ENCODE measurements around the gene PRIMPOL.
"Not testable (repeated sequence)": the region's sequence is repeated elsewhere in the genome, so short reads cannot be mapped to it uniquely, and the experiment has no call there.

The PRIMPOL gene

DNA sequence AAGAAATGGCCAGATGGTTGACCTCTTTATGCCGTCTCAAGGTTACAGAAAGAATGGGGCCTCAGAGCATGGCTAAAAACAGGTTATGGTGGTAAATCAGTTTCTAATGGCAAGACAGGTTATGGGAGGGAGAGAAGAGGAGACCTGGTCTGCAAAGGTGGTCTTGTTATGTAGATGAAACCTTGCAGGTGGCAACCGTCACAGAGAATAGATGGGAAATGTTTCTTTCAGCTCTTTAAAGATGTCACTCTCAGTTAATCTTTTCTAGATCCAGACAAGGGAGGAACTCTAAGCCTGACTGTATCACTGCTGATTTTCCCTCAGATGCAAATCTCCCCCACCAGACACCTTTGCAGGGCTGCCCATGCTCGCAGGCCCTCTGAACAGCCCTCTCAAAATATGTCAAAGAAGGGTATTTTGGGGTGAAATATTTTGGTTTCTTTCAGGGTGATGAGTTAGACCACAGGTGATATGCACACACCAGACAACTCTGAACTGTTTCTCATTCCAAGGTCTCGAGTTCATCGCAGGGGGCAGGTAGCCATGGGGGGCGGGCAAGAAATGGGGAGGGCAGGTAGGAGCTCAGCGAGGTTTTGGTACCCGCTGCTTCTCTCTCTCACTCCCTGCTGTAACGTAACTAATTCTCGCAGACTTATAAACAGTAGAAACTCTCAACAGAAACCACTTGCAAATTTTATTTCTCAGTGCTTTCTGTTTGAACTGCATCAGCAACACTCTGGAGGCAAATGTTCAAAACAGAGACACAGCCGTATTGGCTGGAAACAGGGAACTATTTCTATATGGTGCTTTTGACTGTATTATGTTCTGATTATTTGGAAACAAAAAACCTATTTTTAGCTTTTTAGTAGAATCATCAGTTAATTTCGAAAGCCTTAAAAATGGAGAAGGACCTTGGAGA, 32.6 kb upstream of the PRIMPOL start:
- DNase-seq (ENCODE audit: low read depth) = no peak
- no peak overlapping the region for H3K4me3 ChIP-seq (ENCODE audit: control insufficient read depth, low read depth, low read length)
- TF ChIP-seq, protein P1, sequence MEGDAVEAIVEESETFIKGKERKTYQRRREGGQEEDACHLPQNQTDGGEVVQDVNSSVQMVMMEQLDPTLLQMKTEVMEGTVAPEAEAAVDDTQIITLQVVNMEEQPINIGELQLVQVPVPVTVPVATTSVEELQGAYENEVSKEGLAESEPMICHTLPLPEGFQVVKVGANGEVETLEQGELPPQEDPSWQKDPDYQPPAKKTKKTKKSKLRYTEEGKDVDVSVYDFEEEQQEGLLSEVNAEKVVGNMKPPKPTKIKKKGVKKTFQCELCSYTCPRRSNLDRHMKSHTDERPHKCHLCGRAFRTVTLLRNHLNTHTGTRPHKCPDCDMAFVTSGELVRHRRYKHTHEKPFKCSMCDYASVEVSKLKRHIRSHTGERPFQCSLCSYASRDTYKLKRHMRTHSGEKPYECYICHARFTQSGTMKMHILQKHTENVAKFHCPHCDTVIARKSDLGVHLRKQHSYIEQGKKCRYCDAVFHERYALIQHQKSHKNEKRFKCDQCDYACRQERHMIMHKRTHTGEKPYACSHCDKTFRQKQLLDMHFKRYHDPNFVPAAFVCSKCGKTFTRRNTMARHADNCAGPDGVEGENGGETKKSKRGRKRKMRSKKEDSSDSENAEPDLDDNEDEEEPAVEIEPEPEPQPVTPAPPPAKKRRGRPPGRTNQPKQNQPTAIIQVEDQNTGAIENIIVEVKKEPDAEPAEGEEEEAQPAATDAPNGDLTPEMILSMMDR (IDR thresholded peaks at IDR 0.05; ENCODE audit: control insufficient read depth, insufficient read depth, low read depth, low read length, missing control alignments) = no peak

DNA sequence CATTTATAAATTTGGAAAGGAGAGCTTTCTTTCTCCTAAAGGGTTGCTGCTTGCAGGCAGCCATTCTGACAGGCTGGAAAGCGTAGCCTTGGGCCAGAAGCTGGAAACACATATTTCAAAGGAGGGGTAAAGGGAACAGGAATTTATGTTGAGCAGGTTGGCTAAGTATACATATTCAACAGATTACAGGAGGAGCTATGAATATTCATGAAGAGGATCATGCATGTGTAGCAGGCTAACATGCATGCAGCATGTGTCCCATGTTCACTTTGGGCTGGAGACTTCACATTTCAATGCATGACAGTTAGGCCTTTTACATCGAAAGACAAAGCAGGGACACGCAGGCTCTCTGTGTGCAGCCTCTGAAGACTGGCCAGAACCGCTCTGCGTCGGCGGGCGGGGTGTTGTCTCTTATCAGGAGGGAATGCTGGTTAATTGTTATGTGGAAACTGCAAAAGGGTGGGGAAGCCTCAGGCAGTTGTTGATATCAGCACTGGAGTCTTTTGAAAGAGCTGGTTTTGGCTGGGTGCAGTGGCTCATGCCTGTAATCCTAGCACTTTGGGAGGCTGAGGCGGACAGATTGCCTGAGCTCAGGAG, 31.8 kb upstream of the PRIMPOL start:
- H3K4me3 ChIP-seq (ENCODE audit: control insufficient read depth, low read depth, low read length) = no peak overlapping the region
- TF ChIP-seq, protein P1 (IDR thresholded peaks at IDR 0.05; ENCODE audit: control insufficient read depth, insufficient read depth, low read depth, low read length, missing control alignments) = no peak
- DNase-seq (ENCODE audit: low read depth) = no peak

DNA sequence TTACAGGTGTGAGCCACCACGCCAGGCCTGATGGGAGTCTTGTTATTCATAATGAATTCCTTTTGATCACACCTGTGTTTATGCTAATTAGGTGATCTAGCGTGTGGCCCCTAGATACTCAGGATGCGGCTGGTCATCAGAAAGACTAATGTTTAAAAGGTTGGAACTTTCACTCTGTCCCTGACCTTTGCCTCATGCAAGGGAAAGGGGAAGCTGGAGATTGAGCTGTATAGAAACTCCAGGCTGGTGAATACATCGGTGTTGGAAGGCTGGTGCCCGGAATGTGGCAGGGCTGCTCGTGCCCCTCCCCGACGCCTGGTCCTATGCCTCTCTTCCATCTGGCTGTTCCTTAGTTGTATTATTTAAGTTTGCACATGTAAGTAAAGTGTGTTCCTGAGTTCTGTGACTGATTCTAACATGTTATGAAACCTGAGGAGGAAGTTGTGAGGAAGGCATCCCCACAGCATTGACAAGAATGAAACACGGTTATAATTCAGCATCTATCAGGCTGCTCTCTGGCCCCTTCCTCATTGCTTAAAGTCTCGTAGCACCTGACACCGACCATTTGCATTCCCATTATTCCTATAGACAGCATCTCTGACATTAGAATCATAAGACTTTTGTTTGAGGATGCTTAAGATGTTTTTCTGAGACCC, 29.2 kb upstream of the PRIMPOL start:
- H3K4me3 ChIP-seq (ENCODE audit: control insufficient read depth, low read depth, low read length) = no peak overlapping the region
- DNase-seq (ENCODE audit: low read depth) = no peak
- TF ChIP-seq, protein P1 (IDR thresholded peaks at IDR 0.05; ENCODE audit: control insufficient read depth, insufficient read depth, low read depth, low read length, missing control alignments) = no peak

DNA sequence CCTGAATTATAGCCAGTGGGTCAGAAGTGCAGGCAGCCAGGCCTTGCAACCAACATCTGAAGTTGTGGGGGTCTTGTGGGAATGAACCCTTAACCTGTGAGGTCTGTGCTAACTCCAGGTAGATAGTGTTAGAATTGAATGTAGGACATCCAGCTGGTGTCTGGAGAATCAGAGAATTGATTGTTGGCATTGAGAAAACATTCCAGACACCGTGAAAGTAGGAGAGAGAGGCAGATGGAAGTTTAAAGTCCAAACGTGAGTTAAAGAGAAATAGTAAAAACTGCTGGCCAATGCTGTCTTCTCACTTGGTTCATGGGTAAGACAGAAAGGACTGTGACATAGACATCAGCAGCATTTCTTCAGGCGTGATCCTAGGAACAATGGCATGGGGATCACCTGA, 28.0 kb upstream of the PRIMPOL start:
- no peak overlapping the region for H3K4me3 ChIP-seq (ENCODE audit: control insufficient read depth, low read depth, low read length)
- DNase-seq (ENCODE audit: low read depth) = no peak
- TF ChIP-seq, protein P1 (IDR thresholded peaks at IDR 0.05; ENCODE audit: control insufficient read depth, insufficient read depth, low read depth, low read length, missing control alignments) = no peak

DNA sequence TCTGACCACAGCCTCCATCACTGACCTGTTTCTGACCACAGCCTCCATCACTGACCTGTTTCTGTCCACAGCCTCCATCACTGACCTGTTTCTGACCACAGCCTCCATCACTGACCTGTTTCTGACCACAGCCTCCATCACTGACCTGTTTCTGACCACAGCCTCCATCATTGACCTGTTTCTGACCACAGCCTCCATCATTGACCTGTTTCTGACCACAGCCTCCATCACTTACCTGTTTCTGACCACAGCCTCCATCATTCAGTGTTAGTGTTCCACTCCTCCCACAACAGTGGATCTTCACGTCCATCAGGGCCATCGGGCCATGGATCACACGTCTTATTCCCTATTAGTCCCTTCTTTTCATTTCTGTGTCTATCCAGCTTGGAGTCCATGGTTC, 25.0 kb upstream of the PRIMPOL start:
- DNase-seq (ENCODE audit: low read depth); H3K4me3 ChIP-seq (ENCODE audit: control insufficient read depth, low read depth, low read length): not testable (repeated sequence)

DNA sequence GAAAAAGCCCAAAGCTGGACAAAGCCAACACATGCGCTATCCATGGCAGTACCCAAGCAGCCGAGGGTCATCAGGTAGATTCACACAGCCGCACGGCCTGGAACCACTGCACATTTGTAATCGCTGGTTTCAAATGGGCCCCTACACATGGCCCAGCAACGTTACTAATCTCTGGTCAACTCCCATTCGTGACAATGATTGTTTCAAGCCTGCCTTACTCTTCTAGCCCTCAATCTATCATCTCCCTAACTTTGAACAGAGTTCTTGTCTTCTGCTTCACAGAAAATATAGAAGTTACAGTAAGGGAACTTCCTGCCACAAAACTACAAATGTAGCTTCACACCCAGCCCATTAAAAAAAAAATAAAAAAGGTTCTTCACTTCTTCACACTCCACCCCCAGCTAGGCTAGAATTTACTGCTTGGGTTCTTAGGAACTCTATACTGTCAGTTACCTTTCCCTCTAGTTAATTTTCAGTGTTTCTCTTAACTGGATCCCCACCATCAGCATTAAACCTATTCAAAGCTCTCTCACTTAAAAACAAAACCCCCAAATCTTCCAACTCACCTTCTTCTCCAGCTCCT, 24.5 kb upstream of the PRIMPOL start:
- TF ChIP-seq, protein P1 (IDR thresholded peaks at IDR 0.05; ENCODE audit: control insufficient read depth, insufficient read depth, low read depth, low read length, missing control alignments) = no peak
- no peak overlapping the region for H3K4me3 ChIP-seq (ENCODE audit: control insufficient read depth, low read depth, low read length)
- no peak for DNase-seq (ENCODE audit: low read depth)

DNA sequence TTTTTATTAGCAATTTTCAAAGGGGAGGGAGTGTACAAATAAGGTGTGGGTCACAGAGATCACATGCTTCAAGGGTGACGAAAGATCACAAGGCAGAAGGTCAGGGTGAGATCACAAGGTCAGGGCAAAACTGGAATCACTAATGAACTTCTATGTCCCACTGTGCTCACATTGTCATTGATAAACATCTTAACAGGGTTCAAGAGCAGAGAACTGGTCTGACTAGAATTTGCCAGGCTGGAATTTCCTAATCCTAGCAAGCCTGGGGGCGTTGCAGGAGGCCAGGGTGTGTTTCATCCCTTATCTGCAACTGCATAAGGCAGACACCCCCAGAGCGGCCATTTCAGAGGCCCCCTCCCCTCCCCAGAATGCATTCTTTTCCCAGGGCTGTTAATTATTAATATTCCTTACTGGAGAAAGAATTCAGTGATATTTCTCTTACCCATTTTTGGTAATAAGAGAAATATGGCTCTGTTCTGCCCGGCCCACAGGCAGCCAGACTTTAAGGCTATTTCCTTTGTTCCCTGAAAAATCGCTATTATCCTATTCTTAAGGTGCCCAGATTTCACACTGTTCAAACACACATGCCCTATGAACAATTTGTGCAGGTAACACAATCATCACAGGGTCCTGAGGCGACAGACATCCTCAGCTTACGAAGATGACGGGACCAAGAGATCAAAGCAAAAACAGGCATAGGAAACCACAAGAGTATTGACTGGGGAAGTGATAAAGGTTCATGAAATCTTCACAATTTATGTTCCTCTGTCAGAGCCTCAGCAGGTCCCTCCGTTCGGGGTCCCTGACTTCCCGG, 23.5 kb upstream of the PRIMPOL start:
- not testable (repeated sequence) for H3K4me3 ChIP-seq (ENCODE audit: control insufficient read depth, low read depth, low read length); DNase-seq (ENCODE audit: low read depth)

Measured in AG09309 (cell line).